HS-5 (cell line): ENCODE results near the gene AIMP2.
"Not testable (repeated sequence)": the region's sequence is repeated elsewhere in the genome, so short reads cannot be mapped to it uniquely, and the experiment has no call there.

Experiments
- DNase-seq: peaks from one replicate; pipeline ENCODE4 v3.0.0-alpha.2; 2012; ENCODE audit warnings: low read depth

Gene AIMP2

GRCh38 chr7:6008668-6009611 is at the start of gene AIMP2, which contains the start of gene PMS2:
TSS of gene AIMP2 (plus strand) at chr7:6009272. CDS start at chr7:6009364, 92 bp downstream.
TSS of gene PMS2 (minus strand) at chr7:6009049. CDS start at chr7:6009019, 30 bp downstream.
- DNase-seq: peak; percentile 100

DNA sequence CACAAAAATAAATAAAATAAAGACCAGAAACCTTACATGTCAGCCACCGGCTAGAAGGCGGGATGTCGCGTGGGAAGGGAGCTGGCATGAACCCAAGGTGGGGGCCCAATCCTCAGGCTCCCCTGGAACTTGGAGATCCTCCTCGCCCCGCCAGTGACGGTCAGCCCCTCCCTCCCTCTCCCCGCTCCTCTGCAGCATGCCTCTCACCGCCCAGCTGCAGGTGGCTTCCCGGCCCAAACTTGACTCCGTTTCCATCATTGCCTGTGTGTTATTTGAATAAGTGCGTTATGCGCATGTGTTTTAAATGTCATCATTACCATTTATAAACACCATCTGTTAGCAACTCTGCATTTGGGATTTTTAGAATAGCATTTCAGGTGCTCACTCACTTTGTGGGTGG is 45.9 kb upstream of the AIMP2 start:
- not testable (repeated sequence) for DNase-seq

- DNase-seq: not testable (repeated sequence)
Measured at GRCh38 chr7:5963810-5964209, 45.3 kb upstream of the AIMP2 start.

GRCh38 chr7:5970347-5970911 is 38.6 kb upstream of the AIMP2 start, which contains the start of gene RSPH10B:
TSS of gene RSPH10B (minus strand) at chr7:5970689. CDS start at chr7:5967116, 3,573 bp downstream.
- DNase-seq: not testable (repeated sequence)

DNA sequence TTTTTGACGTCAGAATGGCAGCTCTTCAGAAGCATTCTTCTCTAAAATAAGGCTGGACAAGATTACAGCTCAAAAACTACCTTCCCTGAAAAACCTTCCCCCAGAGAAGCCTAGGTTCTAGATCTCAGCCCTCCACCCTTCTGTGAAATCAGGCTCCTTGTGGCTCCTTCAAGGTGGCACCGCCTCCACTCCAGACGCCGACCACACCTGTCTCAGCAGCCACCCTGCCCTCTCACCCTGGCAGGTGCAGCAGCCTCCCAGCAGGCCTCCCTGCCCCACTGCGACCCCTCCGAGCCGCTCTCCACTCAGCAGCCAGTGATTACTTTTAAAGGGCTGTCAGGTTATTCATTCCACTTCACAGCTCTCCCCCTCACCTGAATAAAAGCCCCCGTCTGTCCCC is 35.5 kb upstream of the AIMP2 start:
- DNase-seq: not testable (repeated sequence)

DNA sequence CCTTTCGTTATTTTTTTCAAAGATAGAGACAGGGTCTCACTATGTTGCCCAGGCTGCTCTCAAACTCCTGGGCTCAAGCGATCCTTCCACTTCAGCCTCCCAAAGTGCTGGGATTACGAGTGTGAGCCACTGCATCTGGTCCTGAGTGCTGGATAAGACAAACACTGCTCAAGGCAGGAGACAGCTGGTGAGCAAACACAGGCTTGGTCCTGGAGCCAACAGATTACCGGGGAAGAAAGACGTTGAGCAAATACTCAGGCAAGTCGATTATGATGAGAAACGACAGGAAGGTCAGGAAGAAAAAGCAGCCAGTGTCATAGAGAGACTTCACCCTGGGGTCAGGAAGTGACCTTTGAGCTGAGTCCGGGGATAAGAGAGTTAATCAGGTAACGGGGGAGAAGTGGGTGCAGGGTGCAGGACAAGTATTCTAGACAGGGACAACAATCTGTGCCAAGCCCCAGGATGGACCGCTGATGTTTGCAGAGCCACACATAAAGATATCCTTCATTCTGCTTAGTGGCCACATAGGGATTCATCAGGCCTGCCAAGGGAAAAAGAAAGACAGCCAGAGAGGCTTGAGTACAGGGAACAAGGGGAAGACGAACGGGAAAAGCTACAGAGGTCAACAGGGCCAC is 29.3 kb upstream of the AIMP2 start:
- DNase-seq: not testable (repeated sequence)

DNA sequence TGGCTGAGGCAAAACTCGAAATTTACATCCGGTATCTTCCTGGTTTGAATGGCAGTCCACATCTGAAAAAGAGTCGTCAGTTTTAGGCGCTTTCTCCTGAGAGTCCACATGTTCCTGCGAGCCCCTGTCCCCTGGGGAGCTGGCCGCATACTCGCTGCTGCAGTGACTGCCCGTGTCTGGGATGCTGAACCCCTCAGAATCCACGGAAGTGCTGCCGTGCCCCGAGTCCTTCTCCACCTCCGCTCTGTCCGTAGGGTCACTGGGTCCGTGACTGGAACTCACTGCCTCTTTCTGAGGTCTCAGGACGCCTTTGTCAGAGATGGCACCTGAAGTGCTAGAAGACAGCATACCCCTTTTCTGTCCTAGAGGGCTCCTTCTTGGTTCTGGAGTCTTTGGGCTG is 22.0 kb upstream of the AIMP2 start:
- not testable (repeated sequence) for DNase-seq

- no peak for DNase-seq
Measured at GRCh38 chr7:5997210-5997808, 11.8 kb upstream of the AIMP2 start.

DNA sequence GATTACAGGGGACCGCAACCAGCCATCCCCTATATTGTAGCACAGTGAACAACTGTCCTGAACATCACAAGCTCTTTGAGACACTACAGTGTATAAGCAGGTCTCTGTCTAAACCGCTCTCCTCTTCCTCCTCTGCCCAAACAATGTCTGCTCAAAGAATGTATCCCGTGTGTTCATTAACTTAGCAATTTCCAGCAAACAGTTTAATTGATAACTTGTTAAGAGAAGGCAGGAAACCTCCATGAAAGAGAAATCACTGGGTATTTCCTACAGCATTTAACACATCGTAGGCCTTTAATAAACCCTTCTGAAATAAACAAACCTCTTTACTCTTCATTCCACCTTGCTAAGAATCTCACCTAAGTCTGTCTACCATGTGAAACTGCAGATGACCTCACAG is 1.7 kb upstream of the AIMP2 start:
- no peak for DNase-seq

- not testable (repeated sequence) for DNase-seq
Measured at GRCh38 chr7:6007835-6008590, 1.1 kb upstream of the AIMP2 start.

- not testable (repeated sequence) for DNase-seq
Measured at GRCh38 chr7:6010370-6010769, 1.3 kb downstream of the AIMP2 start.

DNA sequence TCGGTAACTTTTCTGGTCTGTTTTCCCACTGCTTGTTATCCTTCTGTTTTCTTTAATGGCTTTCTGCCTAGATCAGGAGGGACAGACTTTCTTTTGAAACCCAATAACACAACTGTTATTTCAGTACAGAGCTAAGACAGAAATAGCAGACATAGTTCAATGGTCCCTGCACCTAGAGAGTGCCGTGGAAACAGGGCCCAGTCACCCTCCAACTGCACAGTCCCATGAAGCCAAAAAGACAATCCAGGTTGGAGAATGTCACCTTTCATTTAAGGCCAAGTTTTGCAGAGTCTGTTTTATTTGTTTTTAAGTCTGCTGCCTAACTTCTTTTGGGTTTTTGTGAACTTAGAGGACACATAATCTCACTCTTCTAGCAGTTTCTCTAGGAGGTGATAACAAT is 2.5 kb downstream of the AIMP2 start:
- no peak for DNase-seq

DNA sequence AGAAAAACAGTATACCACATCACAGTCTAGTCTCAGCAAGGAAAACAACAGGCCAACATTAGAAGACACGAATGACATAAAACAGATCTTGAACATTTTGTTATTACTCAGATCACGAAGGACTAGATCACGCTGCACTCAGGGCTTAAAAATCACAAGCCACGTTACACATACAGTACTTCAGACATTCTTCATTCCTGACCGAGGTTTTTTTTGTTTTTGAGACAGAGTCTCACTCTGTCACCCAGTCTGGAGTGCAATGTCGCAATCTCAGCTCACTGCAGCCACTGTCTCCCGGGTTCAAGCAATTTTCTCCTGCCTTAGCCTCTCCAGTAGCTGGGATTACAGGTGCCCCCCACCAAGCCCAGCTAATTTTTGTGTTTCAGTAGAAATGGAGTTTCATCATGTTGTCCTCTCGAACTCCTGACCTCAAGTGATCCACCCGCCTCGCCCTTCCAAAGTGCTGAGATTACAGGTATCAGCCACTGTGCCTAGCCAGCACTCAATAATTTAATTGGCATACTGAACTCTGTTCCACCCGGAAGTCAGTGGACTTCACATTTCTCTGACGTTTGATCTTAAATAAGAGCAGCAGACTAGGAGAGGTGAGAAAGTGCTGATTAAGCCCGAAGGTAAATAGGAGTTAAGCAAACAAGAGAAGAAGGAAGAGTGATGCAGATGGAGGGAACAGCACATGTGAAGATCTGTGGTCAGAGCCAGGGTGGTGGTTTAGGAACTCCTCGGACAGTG is 3.5 kb downstream of the AIMP2 start:
- DNase-seq: no peak

DNA sequence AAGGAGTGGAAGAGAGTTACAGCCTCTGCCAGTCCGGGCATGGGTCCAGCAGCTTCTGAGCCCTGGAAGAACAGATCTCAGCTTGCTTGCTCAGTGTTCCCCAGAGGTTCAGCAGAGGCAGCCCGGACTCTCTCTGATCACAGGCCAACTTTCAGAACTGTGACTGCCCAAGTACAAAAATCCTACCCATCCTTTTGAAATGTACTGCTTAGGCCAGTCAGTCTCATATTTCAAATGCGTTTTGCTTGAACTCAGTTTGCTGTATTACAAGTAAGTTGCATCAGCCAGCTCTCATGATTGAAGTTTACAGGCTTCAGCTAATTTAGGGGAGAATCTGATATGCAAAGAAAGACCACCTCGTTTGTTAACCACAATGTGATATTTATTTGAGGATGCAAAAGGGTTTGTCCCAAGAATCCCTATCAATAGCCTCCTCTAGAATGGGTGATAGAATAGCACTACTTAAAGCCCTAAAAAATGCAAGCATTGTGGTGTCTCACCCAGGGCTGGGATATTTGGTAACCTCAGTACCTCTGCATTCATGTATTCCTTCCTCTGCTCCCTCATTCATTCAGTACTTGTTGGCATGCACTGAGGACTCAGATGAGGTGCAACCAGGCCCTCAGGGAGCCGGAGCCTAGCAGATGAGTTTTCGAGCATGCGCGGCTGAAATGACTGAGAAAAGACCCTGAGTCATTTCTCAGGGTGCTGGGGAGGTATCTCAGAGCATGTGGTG is 7.0 kb downstream of the AIMP2 start:
- DNase-seq: peak; percentile 31

GRCh38 chr7:6016653-6016966 is 7.5 kb downstream of the AIMP2 start:
- no peak for DNase-seq

GRCh38 chr7:6020371-6021286 is 11.6 kb downstream of the AIMP2 start:
- DNase-seq: no peak

DNA sequence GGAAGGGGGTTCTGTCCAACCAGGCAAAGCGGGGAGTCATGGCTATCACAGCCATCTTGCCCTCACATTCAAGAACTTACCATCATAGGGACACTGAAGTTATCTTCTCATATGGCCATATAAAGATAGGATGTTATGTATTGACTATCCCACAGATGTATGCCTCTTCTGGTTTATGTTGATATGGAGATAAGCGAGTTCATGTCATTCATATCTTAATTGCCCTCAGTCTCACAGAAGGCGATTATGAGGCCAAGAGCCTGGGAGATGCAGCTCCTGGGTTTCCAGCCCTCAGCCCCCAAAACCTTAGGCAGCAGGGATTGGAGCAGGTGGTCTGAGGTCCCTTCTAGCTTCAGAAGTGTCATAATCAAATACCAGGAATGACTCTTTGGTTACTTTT is 13.6 kb downstream of the AIMP2 start:
- DNase-seq: no peak

DNA sequence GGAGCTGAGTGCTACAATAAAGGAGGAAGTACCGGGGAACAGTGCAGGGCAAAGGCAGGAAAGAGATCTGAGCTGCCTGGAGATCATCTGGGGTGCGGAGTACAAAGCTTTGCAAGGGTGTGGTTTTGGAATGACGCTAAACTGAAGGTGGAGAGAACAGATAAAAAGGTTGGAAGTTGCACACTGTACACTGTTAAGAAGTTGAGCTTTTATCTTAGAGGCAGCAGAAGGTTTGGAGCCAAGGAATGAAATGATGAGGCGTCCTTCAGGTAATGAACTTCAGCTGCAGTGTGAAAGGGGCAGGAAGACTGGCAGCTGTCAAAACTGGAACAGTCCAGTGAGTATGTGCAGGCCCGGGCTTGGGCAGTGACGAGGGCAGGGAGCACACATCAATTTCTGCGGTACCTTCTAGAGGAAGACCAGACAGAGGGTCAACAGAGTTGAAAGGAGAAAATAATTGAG is 14.9 kb downstream of the AIMP2 start:
- no peak for DNase-seq
